ENCODE measurements around the gene CCR7. TPM values are rescaled to one million over a fixed set of nuclear protein-coding genes. Genes with fewer than 3 reads are reported as not detected.

The CCR7 gene
- 0.05 TPM in 1 of 2 replicates, not detected in the other for total RNA-seq
- 1.4 TPM for polyA plus RNA-seq (2012)

GRCh38 chr17:40564883-40565768, at the start of gene CCR7:
TSS of gene CCR7 (minus strand) at chr17:40565472. CDS start at chr17:40565409, 63 bp downstream.
- DNase-seq (ENCODE audit: low read depth): no peak

GRCh38 chr17:40614431-40615067, 49.3 kb upstream of the CCR7 start:
- DNase-seq (ENCODE audit: low read depth): no peak

GRCh38 chr17:40613467-40614154, 48.3 kb upstream of the CCR7 start:
- DNase-seq (ENCODE audit: low read depth): no peak

- DNase-seq (ENCODE audit: low read depth): no peak
These were observed 47.5 kb upstream of the CCR7 start for GRCh38 chr17:40612599-40613244.

- no peak for DNase-seq (ENCODE audit: low read depth)
These were observed 46.7 kb upstream of the CCR7 start for GRCh38 chr17:40611840-40612474.

- DNase-seq (ENCODE audit: low read depth): no peak
These were observed 45.1 kb upstream of the CCR7 start for GRCh38 chr17:40610359-40610758.

GRCh38 chr17:40608061-40608581, 42.8 kb upstream of the CCR7 start:
- no peak for DNase-seq (ENCODE audit: low read depth)

- no peak for DNase-seq (ENCODE audit: low read depth)
These were observed 42.4 kb upstream of the CCR7 start for GRCh38 chr17:40607641-40608040.

GRCh38 chr17:40606548-40607353, 41.5 kb upstream of the CCR7 start:
- DNase-seq (ENCODE audit: low read depth): no peak

- no peak for DNase-seq (ENCODE audit: low read depth)
These were observed 40.0 kb upstream of the CCR7 start for GRCh38 chr17:40605306-40605705.

GRCh38 chr17:40604327-40605080, 39.2 kb upstream of the CCR7 start:
- DNase-seq (ENCODE audit: low read depth): no peak

GRCh38 chr17:40602445-40603443, 37.5 kb upstream of the CCR7 start:
- no peak for DNase-seq (ENCODE audit: low read depth)

GRCh38 chr17:40600486-40601046, 35.3 kb upstream of the CCR7 start:
- no peak for DNase-seq (ENCODE audit: low read depth)

GRCh38 chr17:40599468-40599763, 34.1 kb upstream of the CCR7 start:
- DNase-seq (ENCODE audit: low read depth): no peak

GRCh38 chr17:40598619-40599467, 33.6 kb upstream of the CCR7 start:
- peak; percentile 54 for DNase-seq (ENCODE audit: low read depth)

- no peak for DNase-seq (ENCODE audit: low read depth)
These were observed 33.0 kb upstream of the CCR7 start for GRCh38 chr17:40598301-40598618.
